HepG2 (cell line): ENCODE measurements around the gene MOAP1. TPM values are rescaled to one million over a fixed set of nuclear protein-coding genes. Genes with fewer than 3 reads are reported as not detected.
A peak's percentile ranks its signal among the peaks of the same experiment; 100 is the strongest.
"Not testable (repeated sequence)": the region's sequence is repeated elsewhere in the genome, so short reads cannot be mapped to it uniquely, and the experiment has no call there.

Experiments
- ATAC-seq: fragments of 200-7000 bp; cut with Tn5 transposase; 3 replicates; pipeline ENCODE4 v1.9.1; 2020; ENCODE audit warnings: mild to moderate bottlenecking, moderate library complexity
- BruUV-seq: library from RNA; stranded (reverse); fragments of 400-500 nt; replicated peaks from 2 replicates; lab custom pipeline; 2021; lab: Mats Ljungman, UMichigan
- CTCF ChIA-PET: fragments of 300-600 bp; formaldehyde crosslinking; extraction: SDS; loops from one replicate; lab custom pipeline; 2021; ENCODE audit warnings: low total read pairs, inconsistent platforms, low intra/inter-chr PET ratio; lab: Yijun Ruan, JAX
- POLR2A ChIA-PET: fragments of 350-600 bp; sonication (Branson Sonifier 250); formaldehyde crosslinking; loops from one replicate; lab custom pipeline; 2020; ENCODE audit warnings: antibody characterized with exemption, inconsistent platforms; lab: Yijun Ruan, JAX
- DNase-seq: peaks from one replicate; pipeline ENCODE4 v3.0.0-alpha.2; 2015; ENCODE audit warnings: low spot score
- FAIRE-seq: peaks from 3 replicates; lab custom pipeline; 2011; peaks lifted over from hg19 to GRCh38; lab: Jason Lieb, UNC
- H2AFZ ChIP-seq: one replicate; pipeline ENCODE4 v1.6.1; 2011; ENCODE audit warnings: low read length, inconsistent platforms
- H3K27ac ChIP-seq: fragments of 300-600 bp; 3 replicates; pipeline ENCODE4 v1.8.0; 2011; ENCODE audit warnings: mixed run types, mild to moderate bottlenecking, mixed read lengths, low read length, inconsistent platforms; ENCODE audit not compliant: insufficient read depth; ENCODE audit errors: extremely low read length
- H3K27me3 ChIP-seq, 2 experiments: fragments of 200-600 bp in 1 of 2; 2 replicates in 1 of 2; 3 replicates in 1 of 2; pipeline versions ENCODE4 v1.6.0 to v1.8.0; 2011; ENCODE audit warnings: low read length in 2 of 2, mild to moderate bottlenecking in 2 of 2, moderate library complexity in 2 of 2, inconsistent platforms in 1 of 2; ENCODE audit not compliant: insufficient read depth in 2 of 2, control insufficient read depth in 1 of 2
- H3K36me3 ChIP-seq, 2 experiments: fragments of 200-600 bp in 1 of 2; replicated peaks in 1 of 2; 2 replicates in 1 of 2; 3 replicates in 1 of 2; pipeline versions ENCODE4 v1.5.1 to v1.8.0; 2011; ENCODE audit warnings: low read length in 2 of 2, inconsistent platforms in 1 of 2; ENCODE audit not compliant: insufficient read depth in 2 of 2, control insufficient read depth in 1 of 2
- H3K4me1 ChIP-seq: 2 replicates; pipeline ENCODE4 v1.5.1; 2012; ENCODE audit warnings: low read length, inconsistent platforms; ENCODE audit not compliant: insufficient read depth
- H3K4me2 ChIP-seq: 2 replicates; pipeline ENCODE4 v1.6.0; 2011; ENCODE audit warnings: low read depth, low read length, inconsistent platforms
- H3K4me3 ChIP-seq, 3 experiments: fragments of 200-600 bp in 1 of 3; sonication (generic), shearing (Covaris generic) in 1 of 3; replicated peaks in 1 of 3; 2 replicates each; pipeline ENCODE4 v1.5.1; 2011 to 2016; ENCODE audit warnings: low read length in 3 of 3, inconsistent platforms in 2 of 3, low read depth in 2 of 3, mild to moderate bottlenecking in 2 of 3, control low read depth in 1 of 3, mixed read lengths in 1 of 3; ENCODE audit not compliant: insufficient read depth in 1 of 3
- H3K79me2 ChIP-seq: one replicate; pipeline ENCODE4 v1.6.1; 2011; ENCODE audit warnings: low read length, inconsistent platforms; ENCODE audit not compliant: insufficient read depth
- H3K9ac ChIP-seq: 2 replicates; pipeline ENCODE4 v1.6.0; 2011; ENCODE audit warnings: mild to moderate bottlenecking, low read depth, low read length, inconsistent platforms; ENCODE audit not compliant: insufficient read depth
- H3K9me3 ChIP-seq: 2 replicates; pipeline ENCODE4 v1.5.1; 2012; ENCODE audit warnings: mild to moderate bottlenecking, low read length
- H4K20me1 ChIP-seq: 2 replicates; pipeline ENCODE4 v1.6.0; 2011; ENCODE audit warnings: inconsistent platforms, mild to moderate bottlenecking, low read length, moderate library complexity; ENCODE audit not compliant: insufficient read depth
- CEBPB ChIP-seq: IDR thresholded peaks from 2 replicates; pipeline ENCODE4 v1.6.1; 2011; ENCODE audit warnings: low read depth, low read length, improper control_type of control experiment, borderline replicate concordance
- CEBPG ChIP-seq: IDR thresholded peaks from 2 replicates; pipeline ENCODE4 v1.6.1; 2016
- FOSL2 ChIP-seq: sonication (generic); formaldehyde crosslinking; IDR thresholded peaks from 2 replicates; pipeline ENCODE4 v1.4.0; 2020; ENCODE audit warnings: missing genetic modification reagents
- LCORL ChIP-seq, 2 experiments: fragments of 450-650 bp in 1 of 2; sonication (generic) in 1 of 2; formaldehyde crosslinking in 1 of 2; IDR thresholded peaks; 2 replicates each; pipeline versions ENCODE4 v1.5.0 to v1.6.1; 2017 to 2020; ENCODE audit warnings: antibody characterized with exemption in 1 of 2, missing genetic modification reagents in 1 of 2
- NR2F1 ChIP-seq, 2 experiments: fragments of 450-650 bp in 1 of 2; formaldehyde crosslinking in 1 of 2; IDR thresholded peaks; 2 replicates each; pipeline versions ENCODE4 v1.5.0 to v1.6.1; 2016 to 2020; ENCODE audit warnings: mild to moderate bottlenecking in 1 of 2, missing compliant biosample characterization in 1 of 2, missing genetic modification reagents in 1 of 2, moderate library complexity in 1 of 2
- NR2F6 ChIP-seq, 2 experiments: IDR thresholded peaks; 2 replicates each; pipeline ENCODE4 v1.6.1; 2016; ENCODE audit warnings: antibody characterized with exemption in 1 of 2, mild to moderate bottlenecking in 1 of 2
- PHF8 ChIP-seq: sonication (generic); formaldehyde crosslinking; IDR thresholded peaks from 2 replicates; pipeline ENCODE4 v1.5.0; 2020; ENCODE audit warnings: missing genetic modification reagents
- SALL1 ChIP-seq: sonication (generic); formaldehyde crosslinking; IDR thresholded peaks from 2 replicates; pipeline ENCODE4 v1.8.0; 2022; ENCODE audit warnings: mild to moderate bottlenecking, missing genetic modification reagents
- ZBED4 ChIP-seq: sonication (generic); formaldehyde crosslinking; IDR thresholded peaks from 2 replicates; pipeline ENCODE4 v1.4.0; 2020; ENCODE audit warnings: missing genetic modification reagents, borderline replicate concordance
- ZFY ChIP-seq: sonication (generic); formaldehyde crosslinking; IDR thresholded peaks from 2 replicates; pipeline ENCODE4 v1.4.0; 2020; ENCODE audit warnings: missing genetic modification reagents
- ZMYM3 ChIP-seq: sonication (generic); formaldehyde crosslinking; IDR thresholded peaks from 2 replicates; pipeline ENCODE4 v1.5.1; 2020; ENCODE audit warnings: mild to moderate bottlenecking, missing genetic modification reagents
- ZNF292 ChIP-seq: sonication (generic); formaldehyde crosslinking; IDR thresholded peaks from 2 replicates; pipeline ENCODE4 v1.8.1; 2022; ENCODE audit warnings: mild to moderate bottlenecking, low read depth, missing genetic modification reagents, borderline replicate concordance
- ZNF441 ChIP-seq: sonication (generic); formaldehyde crosslinking; IDR thresholded peaks from 2 replicates; pipeline ENCODE4 v1.7.0; 2021; ENCODE audit warnings: missing genetic modification reagents, borderline replicate concordance
- ZNF629 ChIP-seq: sonication (generic); formaldehyde crosslinking; conservative IDR thresholded peaks from 2 replicates; pipeline ENCODE4 v1.5.0; 2020; ENCODE audit warnings: missing genetic modification reagents
- WGBS: methylation state at CpG from one replicate; pipeline ENCODE4 v1.1.6; 2017; ENCODE audit warnings: low lambda C conversion rate; 5-methylcytosine and 5-hydroxymethylcytosine counted together
- in situ Hi-C: cut with HindIII; loops from 2 replicates; pipeline ENCODE4 v1.10.0; 2017; ENCODE audit warnings: low pct_unique_long_range_greater_than_20kb; ENCODE audit not compliant: extremely low pct_ligation_motif_present
- intact Hi-C: fragments of 100-400 bp; cut with micrococcal nuclease; formaldehyde crosslinking; loops from one replicate; pipeline ENCODE4 v1.10.0; 2022; ENCODE audit not compliant: unreplicated experiment
- polyA plus RNA-seq, 8 experiments: library from polyadenylated mRNA; depleted of rRNA in 3 of 8; stranded (reverse) in 7 of 8; unstranded in 1 of 8; fragments of >200 nt; fragmentation: Illumina TruSeq in 4 of 8; extraction: Trizol in 4 of 8; gene quantifications; 2 replicates each; pipeline versions ENCODE4 v1.2.1 to v1.2.3, GENCODE V29; 2011 to 2016; ENCODE audit warnings: low read depth in 4 of 8, missing spikeins in 1 of 8, mixed read lengths in 1 of 8; ENCODE audit not compliant: insufficient read depth in 1 of 8
- total RNA-seq, 5 experiments: library from RNA; depleted of rRNA; stranded (reverse); fragments of >200 nt; fragmentation: Illumina TruSeq; extraction: Trizol; gene quantifications; 2 replicates each; pipeline ENCODE4 v1.2.3, GENCODE V29; 2016; ENCODE audit warnings: low read depth in 1 of 5

Gene MOAP1
- total and polyA plus RNA-seq, 2 of the 13 experiments (the other 11 are each of a cell fraction or from before 2014, with no cell fraction given) = 14.6 to 47.0 TPM

DNA sequence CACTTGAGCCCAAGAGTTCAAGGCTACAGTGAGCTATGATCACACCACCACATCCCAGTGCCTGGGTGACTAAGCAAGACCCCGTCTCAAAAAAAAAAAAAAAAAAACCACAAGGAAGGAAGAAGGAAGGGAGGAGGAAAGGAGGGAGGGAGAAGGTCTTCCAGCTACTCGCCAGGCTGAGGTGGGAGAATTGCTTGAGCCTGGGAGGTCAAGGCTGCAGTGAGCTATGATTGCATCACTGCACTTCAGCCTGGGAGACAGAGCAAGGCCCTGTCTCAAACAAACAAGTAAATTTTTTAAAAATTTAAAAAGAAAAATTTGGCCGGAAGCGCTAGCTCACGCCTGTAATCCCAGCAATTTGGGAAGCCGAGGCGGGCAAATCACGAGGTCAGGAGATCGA, 16.1 kb downstream of the MOAP1 start (continued):
- TF ChIP-seq CEBPB = peak; percentile 73; the same call in 1 of the 2 replicates
- 0 out of 4 replicates have a peak, but pooled peaks of 1 of the 2 experiments have one; percentile 41 for TF ChIP-seq NR2F1 (CRISPR knock-in tag; IDR thresholded peaks at IDR 0.05)
- 0 out of 2 replicates have a peak, but pooled peaks have one; percentile 28 for TF ChIP-seq FOSL2 (CRISPR knock-in tag)
- not testable (repeated sequence) for TF ChIP-seq LCORL (IDR thresholded peaks at IDR 0.05)
- 0 out of 2 replicates have a peak, but pooled peaks have one; percentile 25 for TF ChIP-seq LCORL (CRISPR knock-in tag; IDR thresholded peaks at IDR 0.05)
- peak; percentile 43; the same call in 1 of the 2 replicates for TF ChIP-seq SALL1 (CRISPR knock-in tag)
- peak; percentile 85 for TF ChIP-seq CEBPG (CRISPR knock-in tag)
- TF ChIP-seq NR2F6 (IDR thresholded peaks at IDR 0.05) = peak; percentile 66
- peak; percentile 80 for TF ChIP-seq NR2F6 (CRISPR knock-in tag; IDR thresholded peaks at IDR 0.05)

- in situ Hi-C loops, CTCF ChIA-PET, POLR2A ChIA-PET, H3K27me3 ChIP-seq, H4K20me1 ChIP-seq, intact Hi-C loops, FAIRE-seq, H3K9me3 ChIP-seq, BruUV-seq, H3K79me2 ChIP-seq, H2AFZ ChIP-seq, H3K36me3 ChIP-seq, DNase-seq: not testable (repeated sequence)
- peaks cover 60% of the 10 kb centered on the region for H3K4me1 ChIP-seq
- peak overlapping the region; percentile 34 for H3K9ac ChIP-seq
- WGBS = 31% methylated on average over 23 of the region's 26 CpGs
- H3K27ac ChIP-seq = peak overlapping the region; percentile 73
- peak overlapping the region; percentile 9 to 47 (median 29); a peak in 5 of 6 replicates for H3K4me3 ChIP-seq
- peak overlapping the region; percentile 71 for H3K4me2 ChIP-seq
- ATAC-seq = peak; percentile 38
- TF ChIP-seq ZBED4 (CRISPR knock-in tag) (0 out of 2 replicates have a peak, but pooled peaks have one; percentile 29), ZMYM3 (CRISPR knock-in tag) (peak; percentile 63; the same call in 1 of the 2 replicates), ZNF629 (peak; percentile 67), ZNF441 (CRISPR knock-in tag) (peak; percentile 82), SALL1 (CRISPR knock-in tag) (peak; percentile 79), ZFY (CRISPR knock-in tag) (peak; percentile 57), ZNF292 (CRISPR knock-in tag) (peak; percentile 46; the same call in 1 of the 2 replicates), PHF8 (CRISPR knock-in tag) (peak; percentile 50; the same call in 1 of the 2 replicates)
Measured at GRCh38 chr14:93165271-93166265, 19.1 kb downstream of the MOAP1 start.
